Measurements from ENCODE around the gene ITSN2.
"Not testable (repeated sequence)": the region's sequence is repeated elsewhere in the genome, so short reads cannot be mapped to it uniquely, and the experiment has no call there.

Gene ITSN2

DNA sequence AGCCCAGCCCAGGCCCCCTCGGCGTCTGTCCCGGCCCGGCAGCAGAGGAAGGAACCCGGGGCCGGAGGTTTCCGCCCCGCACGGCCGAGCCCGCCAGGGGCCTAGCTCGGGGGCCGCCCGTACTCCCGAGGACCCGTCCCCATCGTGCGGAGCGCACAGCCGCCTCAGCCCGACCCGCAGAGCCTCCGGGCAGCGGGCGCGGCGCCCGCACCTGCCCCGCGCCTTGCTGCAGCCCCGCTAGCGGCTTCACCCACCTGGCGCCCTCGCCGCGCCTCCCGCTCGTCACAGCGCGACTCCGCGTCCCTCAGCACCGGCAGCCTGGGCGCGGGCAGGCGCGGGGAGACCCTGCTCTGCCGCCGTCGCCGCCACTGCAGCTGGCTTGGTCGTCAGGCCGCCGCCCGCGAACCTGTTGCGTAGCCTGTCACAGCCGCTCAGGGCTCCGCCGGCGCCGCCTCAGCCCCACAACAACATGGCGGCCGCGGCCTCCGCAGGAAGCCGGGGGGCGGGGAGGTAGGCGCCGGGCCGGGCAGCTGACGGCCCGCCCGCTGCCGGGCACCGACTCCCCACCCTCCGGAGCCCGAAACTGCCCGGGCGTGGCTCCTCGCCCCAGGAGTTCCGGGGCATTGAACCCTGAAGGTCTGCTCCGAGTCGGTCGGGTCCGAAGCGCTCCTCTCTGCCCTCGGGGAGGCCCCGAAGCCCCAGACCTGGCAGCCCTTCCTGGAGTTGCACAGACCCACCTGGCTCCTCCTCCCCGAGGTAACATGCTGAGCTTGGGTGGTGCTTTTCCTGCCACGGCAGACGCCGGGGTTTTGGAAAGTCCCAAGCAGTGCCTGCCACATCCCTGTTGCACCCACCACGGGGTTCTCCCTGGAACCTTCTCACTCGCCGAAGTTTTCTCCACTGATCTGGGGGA is at the start of gene ITSN2:
ITSN2 (minus strand) TSS at position 487 of the 913 bp plus-strand sequence. CDS start 32,454 bp downstream, outside the sequence.
- peak; percentile 80 for DNase-seq

DNA sequence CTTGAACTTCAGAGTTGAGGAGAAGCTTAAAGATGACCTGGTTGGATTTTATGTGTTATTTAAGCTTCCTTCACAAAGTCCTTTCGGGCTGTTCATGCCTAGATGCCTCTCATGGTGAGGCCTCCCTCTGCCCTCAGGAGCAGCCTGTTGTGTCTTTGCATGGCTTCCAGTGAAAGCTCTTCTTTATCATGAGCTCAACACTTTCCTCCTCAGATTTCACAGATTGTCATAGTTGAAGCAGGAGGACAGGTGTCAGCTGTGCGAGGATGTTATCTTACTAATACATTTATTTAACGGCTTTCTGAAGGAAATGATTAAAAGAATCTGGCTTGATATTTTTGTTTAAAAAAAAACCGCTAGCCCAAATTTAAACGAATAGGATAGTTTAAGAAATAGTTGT is 48.8 kb upstream of the ITSN2 start:
- DNase-seq = no peak

DNA sequence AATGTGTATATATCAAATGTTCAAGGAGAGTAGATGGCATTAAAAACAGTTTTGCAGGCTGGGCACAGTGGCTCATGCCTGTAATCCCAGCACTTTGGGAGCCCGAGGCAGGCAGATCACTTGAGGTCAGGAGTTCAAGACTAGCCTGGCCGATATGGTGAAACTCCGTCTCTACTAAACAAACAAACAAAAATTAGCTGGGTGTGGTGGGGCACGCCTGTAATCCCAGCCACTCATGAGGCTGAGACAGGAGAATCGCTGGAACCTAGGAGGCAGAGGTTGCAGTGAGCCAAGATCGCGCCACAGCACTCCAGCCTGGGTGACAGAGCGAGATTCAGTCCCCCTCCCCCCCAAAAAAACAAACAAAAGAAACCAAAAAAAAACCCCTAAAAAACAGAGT is 48.4 kb upstream of the ITSN2 start:
- not testable (repeated sequence) for DNase-seq

DNA sequence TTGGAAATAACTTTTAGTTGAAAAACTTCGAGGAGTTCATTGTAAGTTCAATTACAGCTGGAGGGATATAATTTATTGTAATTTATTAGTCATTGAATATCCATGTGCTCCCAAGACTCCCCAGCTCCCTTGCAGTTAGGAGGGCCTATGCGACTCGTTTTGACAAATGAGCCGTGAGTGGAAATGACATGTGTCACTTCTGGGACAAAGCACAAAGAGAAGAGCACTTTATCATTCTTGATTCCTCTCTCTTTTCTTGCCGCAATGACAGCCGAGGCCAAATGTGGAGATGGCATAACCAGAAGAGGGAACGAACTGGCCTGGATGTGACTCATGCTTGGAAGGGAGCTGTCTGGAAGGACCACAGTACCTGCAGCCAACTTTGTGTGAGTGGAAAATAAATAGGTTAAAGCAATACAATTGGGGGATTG is 44.2 kb upstream of the ITSN2 start:
- no peak for DNase-seq

DNA sequence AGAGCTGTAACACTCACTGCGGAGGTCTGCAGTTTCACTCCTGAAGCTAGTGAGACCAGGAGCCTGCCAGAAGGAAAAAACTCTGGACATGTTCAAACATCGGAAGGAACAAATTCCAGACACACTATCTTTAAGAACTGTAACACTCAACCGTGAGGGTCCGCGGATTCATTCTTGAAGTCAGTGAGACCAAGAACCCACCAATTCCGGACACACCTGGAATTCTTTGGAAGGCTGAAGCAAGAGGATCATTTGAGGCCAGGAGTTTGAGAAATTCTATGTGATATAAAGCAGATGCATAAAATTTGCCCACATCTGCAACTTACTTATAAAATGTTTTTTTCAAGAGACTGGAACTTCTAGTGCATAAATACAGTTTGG is 43.5 kb upstream of the ITSN2 start:
- DNase-seq = no peak

DNA sequence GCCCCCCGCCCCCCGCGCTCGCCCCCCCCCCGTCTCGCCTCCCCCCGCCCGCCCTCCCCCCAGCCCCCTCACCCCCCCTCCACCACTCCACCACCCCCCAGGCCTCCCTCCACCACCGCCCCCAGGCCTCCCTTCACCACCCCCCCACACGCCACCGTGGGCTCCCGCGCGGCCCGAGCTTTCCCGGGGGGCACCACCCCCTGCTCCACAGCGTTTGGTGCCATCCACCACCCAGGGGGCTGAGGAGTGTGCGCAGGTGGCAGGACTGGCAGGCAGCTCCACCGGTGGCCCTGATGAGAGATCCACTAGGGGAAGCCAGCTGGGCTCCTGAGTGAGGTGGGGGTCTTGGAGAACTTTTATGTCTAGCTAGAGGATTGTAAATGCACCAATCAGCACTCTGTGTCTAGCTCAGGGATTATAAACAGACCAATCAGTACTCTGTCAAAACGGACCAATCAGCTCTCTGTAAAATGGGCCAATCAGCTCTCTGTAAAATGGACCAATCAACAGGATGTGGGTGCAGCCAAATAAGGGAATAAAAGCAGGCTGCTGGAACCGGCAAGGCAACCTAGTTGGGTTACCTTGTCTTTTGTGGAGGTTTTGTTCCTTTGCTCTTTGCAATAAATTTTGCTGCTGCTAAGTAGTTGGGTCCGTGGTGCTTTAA is 43.0 kb upstream of the ITSN2 start:
- DNase-seq = no peak

DNA sequence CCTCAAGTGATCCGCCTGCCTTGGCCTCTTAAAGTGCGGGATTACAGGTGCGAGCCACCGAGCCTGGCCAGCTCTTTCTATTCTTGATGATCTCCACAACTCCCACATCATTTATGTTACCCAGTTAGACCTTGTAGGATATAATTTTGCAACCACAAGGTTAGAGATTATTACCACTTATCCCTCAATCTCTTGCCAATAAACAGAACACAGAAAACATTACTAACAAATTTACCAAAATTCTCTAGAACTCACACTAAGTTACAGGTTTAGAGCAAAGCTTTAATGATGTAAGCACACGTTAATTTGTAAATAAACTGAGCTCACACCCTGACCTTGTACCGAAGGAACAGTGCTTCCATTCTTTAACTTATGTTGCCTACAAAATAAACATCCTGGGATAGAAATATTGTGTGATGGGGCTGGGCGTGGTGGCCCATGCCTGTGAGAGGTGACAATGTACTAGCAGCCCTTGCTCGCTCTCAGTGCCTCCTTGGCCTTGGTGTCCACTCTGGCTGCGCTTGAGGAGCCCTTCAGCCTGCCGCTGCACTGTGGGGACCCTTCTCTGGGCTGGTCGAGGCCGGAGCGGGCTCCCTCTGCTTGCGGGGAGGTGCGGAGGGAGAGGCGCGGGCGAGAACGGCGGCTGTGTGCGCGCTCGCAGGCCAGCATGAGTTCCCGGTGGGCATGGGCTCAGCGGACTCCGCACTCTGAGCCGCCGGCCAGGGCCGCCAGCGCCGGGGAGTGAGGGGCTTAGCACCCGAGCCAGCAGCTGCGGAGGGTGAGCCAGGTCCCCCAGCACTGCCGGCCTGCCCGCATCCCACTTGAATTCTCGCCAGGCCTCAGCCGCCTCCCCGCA is 42.1 kb upstream of the ITSN2 start:
- no peak for DNase-seq

DNA sequence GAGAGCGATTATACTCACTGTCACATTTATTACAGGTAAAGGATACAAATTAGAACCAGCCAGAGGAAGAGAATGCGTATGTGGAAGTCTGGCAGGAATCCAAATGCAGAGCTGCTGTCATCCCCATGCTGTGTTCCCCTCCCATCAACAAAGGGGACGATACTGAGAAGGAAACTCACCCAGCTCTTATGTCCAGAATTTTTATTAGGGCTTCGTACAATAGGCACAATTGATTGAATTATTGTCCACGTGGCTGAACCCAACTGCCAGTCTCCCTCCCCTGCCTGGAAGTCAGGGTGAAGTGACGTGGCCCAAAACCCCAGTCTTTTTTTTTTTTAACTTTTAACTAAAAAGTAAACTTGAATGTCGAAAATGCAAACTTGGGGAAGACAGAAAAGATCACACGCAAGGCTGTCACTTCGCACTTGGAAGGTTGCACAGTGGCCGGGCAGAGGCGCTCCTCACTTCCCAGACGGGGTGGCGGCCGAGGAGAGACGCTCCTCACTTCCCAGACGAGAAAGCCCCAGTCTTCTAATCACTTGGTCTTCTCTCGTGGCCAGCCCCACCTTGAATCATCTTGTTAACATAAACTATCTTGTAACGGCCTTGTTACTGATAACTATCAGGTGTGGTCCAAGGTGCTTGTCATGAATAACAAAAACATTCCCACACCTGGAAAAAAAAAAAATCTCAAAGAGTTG is 40.0 kb upstream of the ITSN2 start:
- no peak for DNase-seq

DNA sequence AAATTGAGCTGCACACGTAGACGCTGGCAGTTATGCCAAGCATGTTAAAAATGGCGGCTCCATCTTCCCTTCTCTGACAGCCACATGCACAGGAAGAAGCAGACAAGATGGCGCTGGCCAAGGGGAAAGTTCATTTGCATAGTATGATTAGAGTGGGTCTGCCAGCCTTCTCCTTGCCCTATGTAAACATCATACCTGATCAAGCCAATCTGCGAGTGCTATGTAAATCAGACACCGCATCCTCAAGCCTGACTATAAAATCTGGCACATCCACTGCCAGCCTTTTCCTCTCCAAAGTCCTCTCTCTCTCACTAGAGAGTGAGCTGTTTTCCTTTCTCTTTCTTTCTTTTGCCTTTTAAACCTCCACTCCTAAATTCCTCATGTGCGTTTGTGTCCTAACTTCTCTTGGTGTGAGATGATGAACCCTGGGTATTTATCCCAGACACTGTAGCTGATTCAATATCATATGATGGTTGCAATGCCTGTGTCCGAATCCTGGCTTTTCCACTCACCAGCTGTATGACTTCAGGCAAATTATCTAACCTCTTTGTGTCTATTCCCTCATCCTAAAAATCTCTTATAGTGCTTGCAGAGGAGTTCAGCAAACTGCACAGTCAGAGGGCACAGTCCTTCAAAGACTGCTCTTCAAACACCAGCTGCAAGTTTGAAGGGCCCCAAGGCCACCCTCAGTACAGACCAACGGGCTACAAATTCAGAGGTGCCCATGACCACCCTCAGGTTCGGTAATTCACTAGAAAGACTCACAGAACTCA is 39.3 kb upstream of the ITSN2 start:
- no peak for DNase-seq

DNA sequence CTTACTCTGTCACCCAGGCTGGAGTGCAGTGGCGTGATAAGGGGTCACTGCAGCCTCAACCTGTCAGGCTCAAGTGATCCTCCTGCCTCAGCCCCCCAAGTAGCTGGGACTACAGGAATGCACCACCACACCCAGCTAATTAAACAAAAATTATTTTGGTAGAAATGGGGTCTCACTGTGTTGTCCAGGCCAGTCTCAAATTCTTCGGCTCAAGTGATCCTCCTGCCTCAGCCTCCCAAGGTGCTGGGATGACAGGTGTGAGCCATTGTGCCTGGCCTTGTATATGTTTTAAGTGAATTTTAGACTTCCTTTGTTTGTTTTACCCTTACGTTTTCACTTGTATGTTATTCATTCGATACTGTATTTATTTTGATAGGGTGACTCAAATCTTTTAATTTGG is 34.7 kb upstream of the ITSN2 start:
- no peak for DNase-seq

DNA sequence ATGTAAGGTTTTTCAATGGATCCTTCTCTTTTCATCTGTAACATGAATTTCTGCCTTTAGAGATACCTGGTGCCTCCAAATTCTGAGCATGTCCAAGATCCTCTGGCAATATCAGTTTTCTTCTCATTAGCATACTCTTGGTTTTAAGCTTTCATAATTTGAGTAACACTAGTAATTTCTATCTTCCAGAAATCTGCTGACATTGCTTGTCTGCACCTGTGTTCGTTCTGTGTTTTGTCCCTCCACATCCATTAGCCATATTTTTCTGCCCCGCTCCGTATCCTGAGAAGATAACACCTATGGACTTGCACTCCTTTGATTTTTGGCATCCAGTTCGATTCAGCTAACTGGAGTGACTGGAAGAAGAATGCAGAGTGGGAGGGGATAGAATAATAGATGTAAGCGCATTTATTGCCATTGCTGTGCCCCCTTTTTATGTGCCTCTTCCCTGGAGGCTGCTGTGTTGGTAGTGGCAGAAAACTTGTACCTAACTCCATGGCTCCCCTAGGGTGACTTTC is 32.3 kb upstream of the ITSN2 start:
- no peak for DNase-seq

DNA sequence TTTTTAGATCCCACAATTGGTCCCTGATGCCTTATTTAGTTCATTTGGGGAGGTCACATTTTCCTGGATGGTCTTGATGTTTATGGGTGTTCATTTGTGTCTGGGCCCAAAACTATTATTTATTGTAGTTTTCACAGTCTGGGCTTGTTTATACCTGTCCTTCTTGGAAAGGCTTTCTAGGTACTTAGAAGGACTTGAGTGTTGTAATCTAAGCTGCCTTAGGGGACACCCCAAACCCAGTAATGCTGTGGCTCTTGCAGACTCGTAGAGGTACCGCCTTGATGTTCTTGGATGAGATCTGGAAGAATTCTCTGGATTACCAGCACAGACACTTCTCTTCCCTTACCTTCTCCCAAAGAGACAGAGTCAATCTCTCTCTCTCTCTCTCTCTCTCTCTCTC is 25.0 kb upstream of the ITSN2 start:
- no peak for DNase-seq

DNA sequence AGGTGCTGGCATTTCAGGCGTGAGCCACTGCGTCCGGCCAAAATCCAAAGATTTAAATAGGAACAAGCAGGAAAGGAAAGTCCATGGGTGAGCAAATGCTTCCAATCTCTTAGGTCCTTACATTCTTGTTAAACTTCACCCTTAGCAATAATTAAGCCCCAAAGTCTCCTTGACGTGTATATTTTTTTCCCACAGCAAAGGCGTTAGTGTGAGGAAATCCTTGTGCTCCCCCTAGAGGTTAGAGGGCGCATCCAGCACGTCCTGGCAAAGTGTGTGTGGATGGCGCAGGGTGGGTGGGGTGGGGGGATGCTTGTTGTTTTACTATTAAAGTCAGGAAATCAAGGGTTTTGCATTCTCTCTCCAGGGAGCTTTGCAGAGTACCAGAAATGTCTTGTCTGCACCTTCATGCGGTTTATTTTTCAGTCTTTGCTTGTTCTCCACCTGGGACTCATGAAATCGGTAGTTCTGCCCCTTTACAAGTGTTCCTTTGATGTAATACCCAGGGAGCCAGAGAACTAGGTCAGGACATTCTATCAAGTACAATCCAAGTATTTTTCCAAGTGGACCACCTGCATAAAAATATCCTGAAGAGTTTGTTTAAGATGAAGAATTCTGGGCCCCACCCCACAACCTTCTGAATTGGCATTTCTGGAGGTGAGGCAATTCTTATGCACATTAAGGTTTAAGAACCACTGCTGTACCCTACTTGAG is 22.2 kb upstream of the ITSN2 start:
- peak; percentile 63 for DNase-seq

DNA sequence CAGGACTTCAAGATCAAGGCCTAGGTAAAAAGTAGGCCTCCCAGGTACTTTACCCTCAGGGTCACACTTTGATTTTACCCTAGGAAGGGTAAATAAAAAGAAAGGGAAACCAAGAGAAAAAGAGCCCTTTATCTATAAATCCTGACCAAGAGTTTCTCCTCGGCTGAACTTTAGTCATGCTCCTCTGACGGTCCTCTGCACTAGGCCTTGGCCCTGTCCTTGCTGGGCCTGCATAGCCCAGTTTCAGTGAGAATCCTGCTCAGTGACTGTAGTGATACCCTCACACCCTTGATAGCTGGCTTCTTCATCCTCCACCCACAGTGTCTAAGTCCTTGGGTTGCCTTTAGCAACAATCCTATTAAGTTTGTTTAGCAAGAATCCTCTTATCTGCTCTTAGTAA is 20.5 kb upstream of the ITSN2 start:
- DNase-seq = no peak

DNA sequence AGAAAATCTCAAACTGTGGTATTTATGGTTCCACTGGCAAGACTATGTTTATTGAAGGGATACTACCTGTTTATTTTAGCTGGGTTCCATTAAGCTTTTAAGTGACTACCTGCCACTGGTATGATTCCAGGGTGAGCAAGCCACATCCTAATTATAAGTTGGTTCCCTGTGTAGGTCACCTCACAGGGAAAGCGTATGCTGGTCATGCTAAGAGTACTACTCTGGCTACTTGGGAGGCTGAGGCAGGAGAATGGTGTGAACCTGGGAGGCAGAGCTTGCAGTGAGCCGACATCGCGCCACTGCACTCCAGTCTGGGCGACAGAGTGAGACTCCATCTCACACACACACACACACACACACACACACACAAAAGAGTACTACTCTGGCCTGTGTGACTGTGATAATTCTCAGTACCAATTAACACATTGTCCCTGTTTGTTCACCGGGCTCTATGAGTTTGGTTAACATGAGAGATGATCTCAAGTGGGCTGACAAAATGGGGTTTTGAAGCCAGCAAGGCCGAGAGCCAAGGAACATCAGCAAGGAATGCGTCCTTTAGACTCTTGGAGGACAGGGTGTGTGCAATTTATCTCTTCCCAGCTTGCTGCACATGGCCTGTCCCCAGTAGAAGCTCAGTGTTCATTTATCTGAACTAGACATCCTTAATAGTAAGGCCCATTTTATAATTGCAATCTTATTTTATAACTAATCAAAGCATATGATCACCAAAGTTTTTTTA is 15.2 kb upstream of the ITSN2 start:
- DNase-seq = no peak

DNA sequence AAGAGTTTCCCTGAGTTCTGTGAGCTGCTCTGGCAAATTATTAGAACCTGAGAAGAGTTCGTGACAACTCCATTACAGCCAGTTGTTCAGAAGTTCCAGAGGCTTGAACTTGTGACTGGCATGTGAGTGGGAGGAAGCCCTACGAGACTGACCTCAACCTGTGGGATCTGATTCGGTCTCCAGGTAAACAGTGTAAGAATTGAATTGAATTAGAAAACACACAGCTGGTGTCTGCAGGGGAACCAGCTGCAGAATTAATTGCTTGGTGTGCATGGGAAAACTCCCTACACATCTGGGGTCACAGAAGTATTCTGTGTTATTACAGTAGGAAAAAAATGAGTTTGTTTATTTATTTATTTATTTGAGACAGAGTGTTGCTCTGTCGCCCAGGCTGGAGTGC is 14.0 kb upstream of the ITSN2 start:
- DNase-seq = no peak

DNA sequence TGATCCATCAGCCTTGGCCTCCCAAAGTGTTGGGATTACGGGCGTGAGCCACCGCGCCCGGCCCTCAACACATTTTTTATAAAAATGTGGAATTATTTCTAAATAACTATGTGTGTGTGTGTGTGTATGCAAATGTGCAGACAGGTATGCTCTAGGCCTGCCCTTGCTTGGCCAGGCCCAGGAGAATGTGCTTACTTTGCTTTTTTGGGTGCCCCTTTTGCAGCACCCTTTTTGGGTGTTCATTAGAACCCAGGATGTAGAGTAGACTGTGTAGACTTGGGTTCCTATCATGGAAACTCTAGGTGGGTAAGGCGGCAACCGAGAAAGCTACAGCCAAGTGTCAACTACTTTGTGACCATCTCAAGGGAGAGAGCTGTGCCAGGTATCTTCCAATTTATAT is 11.7 kb upstream of the ITSN2 start:
- no peak for DNase-seq

DNA sequence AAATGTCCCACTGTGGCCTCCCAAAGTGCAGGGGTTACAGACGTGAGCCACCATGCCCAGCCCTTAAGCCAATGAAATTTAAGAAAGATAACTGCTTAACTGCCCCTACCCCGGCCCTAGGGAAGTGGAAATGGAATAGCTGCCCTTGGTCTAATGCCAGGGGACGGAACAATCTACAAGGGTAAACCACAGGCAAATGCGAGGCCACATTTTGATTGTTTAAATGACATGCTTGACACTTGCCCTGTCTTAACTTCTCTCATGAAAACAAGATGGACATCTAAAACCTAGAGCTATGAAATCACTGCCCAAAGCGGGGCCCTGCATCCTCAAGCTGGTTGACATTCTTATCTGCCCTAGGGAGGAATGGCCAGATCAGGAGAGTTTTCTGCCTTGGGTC is 5.5 kb upstream of the ITSN2 start:
- no peak for DNase-seq

DNA sequence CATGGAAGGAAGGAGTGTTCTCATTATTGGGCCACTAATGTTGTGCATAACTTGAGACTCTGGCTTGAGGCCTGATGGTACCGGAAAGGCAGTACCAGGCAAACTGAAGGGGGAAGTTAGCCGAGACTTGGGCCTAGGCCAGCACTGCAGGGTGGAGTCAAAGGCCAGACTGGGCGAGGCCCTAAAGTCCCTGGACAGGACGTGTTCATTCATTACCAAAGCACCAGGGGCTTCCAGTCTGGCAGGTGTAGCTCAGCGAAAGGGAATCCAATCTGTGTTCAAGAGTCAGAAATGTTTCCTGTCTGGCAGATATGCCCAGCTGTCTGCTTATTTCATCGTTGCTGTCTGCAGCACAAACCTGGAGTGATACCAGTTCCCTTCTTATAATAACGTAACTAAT is 4.7 kb upstream of the ITSN2 start:
- no peak for DNase-seq

DNA sequence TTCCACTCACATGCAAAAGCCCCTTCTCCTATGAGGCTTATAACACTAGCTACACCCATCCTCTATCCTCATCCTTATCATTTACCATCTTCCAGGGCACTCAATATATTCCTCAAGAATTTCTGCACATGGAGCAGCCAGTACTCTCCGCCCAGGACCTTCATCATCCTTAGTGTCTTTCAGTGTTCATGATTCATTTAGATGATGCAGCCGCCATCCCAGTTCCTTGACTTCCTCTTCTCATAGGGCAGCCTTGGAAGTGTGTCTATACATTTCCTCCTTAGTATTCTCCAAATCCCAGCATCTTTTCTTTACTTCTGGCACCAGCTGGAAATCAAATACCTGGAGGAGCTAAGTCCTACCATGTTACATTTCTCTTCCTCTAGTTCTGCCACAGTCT is 3.0 kb upstream of the ITSN2 start:
- DNase-seq = no peak

Data from CD4-positive, alpha-beta T cell treated with Interleukin-4 for 4 hours (primary cell).